ENCODE data around the gene UBXN2A. TPM values are rescaled to one million over a fixed set of nuclear protein-coding genes. Genes with fewer than 3 reads are reported as not detected.

The UBXN2A gene
- total RNA-seq, 6 experiments from 2014 or later: 11.2 to 15.8 (median 13.6) TPM

DNA sequence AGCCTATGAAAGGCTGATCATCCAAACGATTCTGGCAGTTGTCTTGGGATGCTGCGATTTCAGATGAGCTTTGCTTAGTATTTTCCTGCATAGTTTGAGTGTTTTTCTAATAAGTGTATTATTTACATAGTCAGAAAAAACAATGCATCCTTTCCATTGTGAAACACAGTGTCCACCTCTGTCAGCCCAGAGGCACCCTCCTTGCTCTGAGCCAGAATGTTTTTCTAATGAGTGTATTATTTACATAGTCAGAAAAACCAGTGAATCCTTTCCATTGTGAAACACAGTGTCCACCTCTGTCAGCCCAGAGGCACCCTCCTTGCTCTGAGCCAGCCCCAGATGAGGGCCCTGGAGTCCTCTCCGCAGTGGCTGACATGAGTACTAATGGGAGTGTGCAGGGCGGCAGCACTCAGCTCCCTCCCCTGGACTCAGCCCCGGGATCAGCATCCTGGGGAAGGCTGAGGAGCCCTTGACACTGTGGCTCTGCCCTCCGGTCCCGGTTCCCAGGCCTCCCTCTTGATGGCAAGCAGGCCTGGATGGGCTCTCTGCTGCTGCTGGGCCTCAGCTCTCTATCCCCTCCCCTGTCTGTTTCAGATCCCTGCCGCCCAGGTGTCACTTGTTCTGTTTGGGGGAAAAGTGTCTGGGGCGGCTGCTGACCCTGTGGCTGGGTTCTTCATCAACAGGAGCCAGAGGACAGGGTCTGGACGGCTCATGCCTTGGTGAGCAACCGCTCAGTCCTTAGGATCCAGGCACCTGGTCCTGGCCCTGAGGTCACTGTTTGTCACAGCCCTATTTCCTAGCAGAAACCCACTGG lies 75.5 kb downstream of the UBXN2A start:
- Mint-ChIP-seq H3K36me3 (ENCODE audit: low read depth) (no peaks in the 10 kb centered on the region; the same call in 1 of the 2 replicates), H3K27me3 (ENCODE audit: insufficient read depth) (peaks cover 4% of the 10 kb centered on the region), H3K4me1 (ENCODE audit: low read depth) (peaks cover 24% of the 10 kb centered on the region), H3K27ac (peak overlapping the region; percentile 91), H3K4me3 (peak overlapping the region; percentile 45), H3K9me3 (no peaks in the 10 kb centered on the region)
- DNase-seq: peak; percentile 88
- TF ChIP-seq, protein P1, sequence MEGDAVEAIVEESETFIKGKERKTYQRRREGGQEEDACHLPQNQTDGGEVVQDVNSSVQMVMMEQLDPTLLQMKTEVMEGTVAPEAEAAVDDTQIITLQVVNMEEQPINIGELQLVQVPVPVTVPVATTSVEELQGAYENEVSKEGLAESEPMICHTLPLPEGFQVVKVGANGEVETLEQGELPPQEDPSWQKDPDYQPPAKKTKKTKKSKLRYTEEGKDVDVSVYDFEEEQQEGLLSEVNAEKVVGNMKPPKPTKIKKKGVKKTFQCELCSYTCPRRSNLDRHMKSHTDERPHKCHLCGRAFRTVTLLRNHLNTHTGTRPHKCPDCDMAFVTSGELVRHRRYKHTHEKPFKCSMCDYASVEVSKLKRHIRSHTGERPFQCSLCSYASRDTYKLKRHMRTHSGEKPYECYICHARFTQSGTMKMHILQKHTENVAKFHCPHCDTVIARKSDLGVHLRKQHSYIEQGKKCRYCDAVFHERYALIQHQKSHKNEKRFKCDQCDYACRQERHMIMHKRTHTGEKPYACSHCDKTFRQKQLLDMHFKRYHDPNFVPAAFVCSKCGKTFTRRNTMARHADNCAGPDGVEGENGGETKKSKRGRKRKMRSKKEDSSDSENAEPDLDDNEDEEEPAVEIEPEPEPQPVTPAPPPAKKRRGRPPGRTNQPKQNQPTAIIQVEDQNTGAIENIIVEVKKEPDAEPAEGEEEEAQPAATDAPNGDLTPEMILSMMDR (IDR thresholded peaks at IDR 0.05): 0 out of 2 replicates have a peak, but pooled peaks have one; percentile 6

DNA sequence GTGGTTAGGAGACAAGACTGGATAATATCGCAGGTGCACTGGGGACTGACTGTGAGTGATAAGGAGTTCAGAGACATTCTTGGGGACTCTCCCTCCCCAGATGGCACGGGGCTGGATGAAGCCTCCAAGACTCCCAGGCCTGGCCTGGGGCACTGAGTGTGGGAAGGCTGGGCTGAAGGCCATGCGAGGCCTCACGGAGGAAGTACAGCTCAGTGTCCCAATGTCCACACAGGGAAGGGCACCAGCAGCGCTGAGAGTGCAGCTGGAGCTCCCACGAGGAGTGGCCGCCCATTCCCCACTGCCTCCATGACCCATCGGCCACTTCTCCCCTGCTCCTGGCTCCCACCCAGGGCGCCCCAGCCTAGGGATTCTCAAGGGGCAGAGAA lies 76.1 kb downstream of the UBXN2A start:
- H3K27me3 Mint-ChIP-seq (ENCODE audit: insufficient read depth): peaks cover 4% of the 10 kb centered on the region
- H3K36me3 Mint-ChIP-seq (ENCODE audit: low read depth): no peaks in the 10 kb centered on the region; the same call in 1 of the 2 replicates
- peak overlapping the region; percentile 45; the same call in 1 of the 2 replicates for H3K4me3 Mint-ChIP-seq
- peaks cover 29% of the 10 kb centered on the region for H3K4me1 Mint-ChIP-seq (ENCODE audit: low read depth)
- TF ChIP-seq, protein P1 (IDR thresholded peaks at IDR 0.05): no peak
- no peak for DNase-seq
- peak overlapping the region; percentile 91 for H3K27ac Mint-ChIP-seq
- no peaks in the 10 kb centered on the region for H3K9me3 Mint-ChIP-seq

DNA sequence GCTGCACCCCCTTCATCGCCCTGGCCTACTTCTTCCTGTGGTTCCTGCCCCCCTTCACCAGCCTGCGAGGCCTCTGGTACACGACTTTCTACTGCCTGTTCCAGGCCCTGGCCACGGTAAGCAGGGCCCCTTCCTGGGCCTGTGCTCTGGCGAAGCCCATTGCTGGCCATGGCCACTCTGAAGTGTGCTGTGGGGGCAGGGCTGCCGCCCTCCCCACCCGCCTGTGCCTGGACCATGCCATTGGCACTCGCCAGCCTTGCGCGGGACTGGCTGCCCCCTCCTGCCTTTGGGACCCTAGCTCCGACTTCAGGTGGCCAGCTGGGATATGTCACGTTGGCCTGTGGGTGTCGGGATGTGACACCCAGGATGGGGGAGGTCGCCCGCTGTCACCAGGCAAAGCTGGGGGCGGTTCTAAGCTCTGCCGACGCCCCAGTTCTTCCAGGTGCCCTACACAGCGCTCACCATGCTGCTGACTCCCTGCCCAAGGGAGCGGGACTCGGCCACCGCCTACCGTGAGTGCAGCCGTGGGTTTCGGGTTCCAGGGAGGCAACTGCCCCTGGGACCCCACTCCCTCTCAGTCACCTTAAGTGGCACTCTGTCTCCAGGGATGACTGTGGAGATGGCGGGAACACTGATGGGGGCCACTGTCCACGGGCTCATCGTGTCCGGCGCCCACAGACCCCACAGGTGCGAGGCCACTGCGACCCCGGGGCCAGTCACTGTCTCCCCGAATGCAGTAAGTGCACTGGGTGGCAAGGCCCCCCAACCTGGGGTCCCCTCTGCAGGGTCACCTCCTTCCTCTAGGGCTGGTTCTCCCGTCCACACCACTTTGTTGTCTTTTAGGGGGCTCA lies 76.8 kb downstream of the UBXN2A start:
- no peaks in the 10 kb centered on the region for H3K9me3 Mint-ChIP-seq
- TF ChIP-seq, protein P1 (IDR thresholded peaks at IDR 0.05): no peak
- H3K27me3 Mint-ChIP-seq (ENCODE audit: insufficient read depth): no peaks in the 10 kb centered on the region; the same call in none of the 2 replicates
- no peak for DNase-seq
- peaks cover 24% of the 10 kb centered on the region for H3K4me1 Mint-ChIP-seq (ENCODE audit: low read depth)
- H3K36me3 Mint-ChIP-seq (ENCODE audit: low read depth): no peaks in the 10 kb centered on the region; the same call in 1 of the 2 replicates
- H3K4me3 Mint-ChIP-seq: no peak overlapping the region
- H3K27ac Mint-ChIP-seq: 0 out of 2 replicates have a peak overlapping the region, but pooled peaks have one; percentile 33

DNA sequence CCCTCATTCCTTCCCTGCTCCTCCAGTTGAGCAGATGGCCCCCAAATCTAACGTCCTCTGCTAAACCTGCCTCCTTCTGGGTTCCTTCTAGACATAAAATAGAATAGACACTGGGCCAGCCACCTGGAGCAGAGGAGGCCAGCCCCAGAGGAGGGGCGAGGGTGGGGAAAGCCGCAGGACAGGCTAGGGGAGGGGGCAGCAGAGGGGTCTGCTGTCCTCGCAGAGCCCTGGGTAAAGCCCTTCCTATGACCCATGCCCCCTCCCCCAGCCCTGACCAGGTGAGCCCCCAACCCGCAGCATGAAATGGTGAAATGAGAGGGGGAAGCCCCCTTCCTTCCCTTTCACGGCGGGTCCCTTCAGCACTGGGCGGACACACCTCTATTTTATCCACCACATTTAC lies 77.4 kb downstream of the UBXN2A start:
- Mint-ChIP-seq H3K4me1 (ENCODE audit: low read depth) (peaks cover 24% of the 10 kb centered on the region), H3K27me3 (ENCODE audit: insufficient read depth) (no peaks in the 10 kb centered on the region; the same call in none of the 2 replicates), H3K36me3 (ENCODE audit: low read depth) (peaks cover 1% of the 10 kb centered on the region; the same call in 1 of the 2 replicates), H3K4me3 (no peak overlapping the region), H3K9me3 (no peaks in the 10 kb centered on the region), H3K27ac (peak overlapping the region; percentile 24; the same call in 1 of the 2 replicates)
- TF ChIP-seq, protein P1 (IDR thresholded peaks at IDR 0.05): no peak
- no peak for DNase-seq

DNA sequence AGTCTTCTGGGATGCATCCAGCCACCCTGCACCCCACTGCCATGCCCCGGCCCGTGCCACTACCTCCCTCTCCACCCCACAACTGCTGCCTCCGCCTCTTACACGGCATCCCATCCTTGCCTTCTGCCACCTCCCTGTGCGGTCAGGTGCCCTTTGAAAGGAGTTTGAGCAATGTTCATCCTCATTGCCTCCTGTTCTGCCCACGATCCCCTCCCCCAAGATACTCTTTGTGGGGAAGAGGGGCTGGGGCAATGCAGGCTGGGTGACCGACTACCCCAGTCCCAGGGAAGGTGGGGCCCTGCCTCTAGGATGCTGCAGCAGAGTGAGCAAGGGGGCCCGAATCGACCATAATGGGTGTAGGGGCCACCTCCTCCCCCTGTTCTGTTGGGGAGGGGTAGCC lies 78.0 kb downstream of the UBXN2A start:
- H3K27ac Mint-ChIP-seq: peak overlapping the region; percentile 24; the same call in 1 of the 2 replicates
- DNase-seq: no peak
- H3K27me3 Mint-ChIP-seq (ENCODE audit: insufficient read depth): no peaks in the 10 kb centered on the region; the same call in none of the 2 replicates
- H3K4me1 Mint-ChIP-seq (ENCODE audit: low read depth): peaks cover 24% of the 10 kb centered on the region
- no peak overlapping the region for H3K4me3 Mint-ChIP-seq
- H3K36me3 Mint-ChIP-seq (ENCODE audit: low read depth): peaks cover 6% of the 10 kb centered on the region; the same call in 1 of the 2 replicates
- no peaks in the 10 kb centered on the region for H3K9me3 Mint-ChIP-seq
- TF ChIP-seq, protein P1 (IDR thresholded peaks at IDR 0.05): no peak
